Measurements from ENCODE around the gene KLK7.

The KLK7 gene

DNA sequence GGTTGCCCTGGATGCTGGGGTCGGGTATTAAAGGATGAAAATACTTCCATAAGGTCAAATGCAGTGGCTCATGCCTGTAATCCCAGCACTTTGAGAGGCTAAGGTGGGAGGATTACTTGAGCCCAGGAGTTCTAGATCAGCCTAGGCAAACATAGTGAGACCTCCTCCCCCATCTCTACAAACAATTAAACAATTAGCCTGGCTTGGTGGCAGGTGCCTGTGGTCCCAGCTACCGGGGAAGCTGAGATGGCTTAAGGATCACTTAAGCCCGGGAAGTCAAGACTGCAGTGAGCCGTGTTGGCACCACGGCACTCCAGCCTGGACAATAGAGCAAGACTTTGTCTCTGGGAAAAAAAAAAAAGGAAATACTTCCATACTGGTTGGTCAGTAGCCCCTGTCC is 41.2 kb upstream of the KLK7 start:
- no peak for TF ChIP-seq CTCF (IDR thresholded peaks at IDR 0.05; ENCODE audit: poor library complexity, severe bottlenecking)
- Histone ChIP-seq H3K36me3 (ENCODE audit: low read depth) (no peaks in the 10 kb centered on the region), H3K9me3 (ENCODE audit: severe bottlenecking) (no peaks in the 10 kb centered on the region), H3K27me3 (ENCODE audit: insufficient read depth, poor library complexity, severe bottlenecking) (peaks cover 6% of the 10 kb centered on the region), H3K4me1 (ENCODE audit: insufficient read depth, poor library complexity, severe bottlenecking) (no peaks in the 10 kb centered on the region), H3K4me3 (ENCODE audit: severe bottlenecking) (no peak overlapping the region), H3K27ac (ENCODE audit: poor library complexity, severe bottlenecking) (no peak overlapping the region)
- ATAC-seq (ENCODE audit: low read depth) (no peak), DNase-seq (ENCODE audit: low spot score) (no peak)

DNA sequence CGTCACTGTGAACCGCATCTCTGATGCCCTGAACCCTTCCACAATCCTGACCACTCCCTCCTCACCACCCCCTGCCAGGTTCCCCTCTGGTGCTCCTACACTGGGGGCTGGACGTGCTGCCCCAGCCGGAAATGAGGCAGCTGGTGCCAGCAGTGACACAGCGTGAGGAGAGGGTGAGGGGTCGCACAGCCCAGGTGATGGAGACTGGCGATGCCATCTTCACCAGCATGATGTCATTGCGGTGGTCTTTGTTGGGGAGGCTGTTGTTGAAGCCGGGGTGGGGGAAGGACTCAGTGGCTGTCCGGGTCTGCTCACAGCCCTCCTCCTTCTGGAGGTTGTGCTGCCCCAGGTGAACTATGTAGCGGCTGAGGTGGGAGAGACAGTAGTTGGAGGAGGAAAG is 40.2 kb upstream of the KLK7 start:
- H3K4me1 ChIP-seq (ENCODE audit: insufficient read depth, poor library complexity, severe bottlenecking), result no peaks in the 10 kb centered on the region
- H3K27me3 ChIP-seq (ENCODE audit: insufficient read depth, poor library complexity, severe bottlenecking), result peaks cover 14% of the 10 kb centered on the region
- TF ChIP-seq CTCF (IDR thresholded peaks at IDR 0.05; ENCODE audit: poor library complexity, severe bottlenecking), result no peak
- ATAC-seq (ENCODE audit: low read depth), result no peak
- DNase-seq (ENCODE audit: low spot score), result no peak
- H3K9me3 ChIP-seq (ENCODE audit: severe bottlenecking), result no peaks in the 10 kb centered on the region
- no peak overlapping the region for H3K27ac ChIP-seq (ENCODE audit: poor library complexity, severe bottlenecking)
- no peak overlapping the region for H3K4me3 ChIP-seq (ENCODE audit: severe bottlenecking)
- no peaks in the 10 kb centered on the region for H3K36me3 ChIP-seq (ENCODE audit: low read depth)

DNA sequence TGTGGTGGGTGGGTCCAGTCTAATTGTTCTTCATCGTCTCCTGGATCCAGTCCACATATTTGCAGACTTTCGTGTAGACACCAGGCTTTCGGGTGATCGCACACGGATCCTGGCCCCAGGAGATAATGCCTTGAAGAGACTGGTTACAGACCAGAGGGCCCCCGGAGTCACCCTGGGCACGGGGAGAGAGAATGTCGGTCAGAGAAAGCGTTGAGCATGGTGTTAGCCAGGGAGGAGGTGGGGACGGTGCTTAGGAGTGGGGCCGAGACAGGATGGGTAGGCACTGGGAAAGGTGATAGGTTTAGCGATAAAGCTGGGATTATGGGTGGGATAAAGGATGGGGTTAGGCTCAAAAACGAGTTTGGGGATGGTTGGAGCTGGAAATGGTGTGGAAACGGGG is 38.8 kb upstream of the KLK7 start:
- no peak for ATAC-seq (ENCODE audit: low read depth)
- H3K9me3 ChIP-seq (ENCODE audit: severe bottlenecking), result no peaks in the 10 kb centered on the region
- no peak overlapping the region for H3K27ac ChIP-seq (ENCODE audit: poor library complexity, severe bottlenecking)
- no peak overlapping the region for H3K4me3 ChIP-seq (ENCODE audit: severe bottlenecking)
- no peaks in the 10 kb centered on the region for H3K4me1 ChIP-seq (ENCODE audit: insufficient read depth, poor library complexity, severe bottlenecking)
- H3K36me3 ChIP-seq (ENCODE audit: low read depth), result no peaks in the 10 kb centered on the region
- no peak for TF ChIP-seq CTCF (IDR thresholded peaks at IDR 0.05; ENCODE audit: poor library complexity, severe bottlenecking)
- no peak for DNase-seq (ENCODE audit: low spot score)
- peaks cover 26% of the 10 kb centered on the region for H3K27me3 ChIP-seq (ENCODE audit: insufficient read depth, poor library complexity, severe bottlenecking)

GRCh38 chr19:51020988-51021651 is 37.4 kb upstream of the KLK7 start:
- H3K9me3 ChIP-seq (ENCODE audit: severe bottlenecking), result no peaks in the 10 kb centered on the region
- H3K36me3 ChIP-seq (ENCODE audit: low read depth), result no peaks in the 10 kb centered on the region
- H3K27me3 ChIP-seq (ENCODE audit: insufficient read depth, poor library complexity, severe bottlenecking), result peaks cover 34% of the 10 kb centered on the region
- DNase-seq (ENCODE audit: low spot score) (no peak), ATAC-seq (ENCODE audit: low read depth) (peak; percentile 48)
- TF ChIP-seq CTCF (IDR thresholded peaks at IDR 0.05; ENCODE audit: poor library complexity, severe bottlenecking), result peak; percentile 79
- H3K4me1 ChIP-seq (ENCODE audit: insufficient read depth, poor library complexity, severe bottlenecking), result no peaks in the 10 kb centered on the region
- no peak overlapping the region for H3K4me3 ChIP-seq (ENCODE audit: severe bottlenecking)
- H3K27ac ChIP-seq (ENCODE audit: poor library complexity, severe bottlenecking), result no peak overlapping the region

GRCh38 chr19:51019544-51019925 is 35.8 kb upstream of the KLK7 start, which contains the start of gene KLK10:
Gene KLK10 (minus strand): TSS chr19:51019709. CDS start chr19:51019130, 579 bp downstream.
- Histone ChIP-seq H3K36me3 (ENCODE audit: low read depth) (no peaks in the 10 kb centered on the region), H3K27me3 (ENCODE audit: insufficient read depth, poor library complexity, severe bottlenecking) (peaks cover 31% of the 10 kb centered on the region), H3K27ac (ENCODE audit: poor library complexity, severe bottlenecking) (no peak within 1 kb of the TSS), H3K4me3 (ENCODE audit: severe bottlenecking) (peak within 1 kb of the TSS; percentile 11), H3K9me3 (ENCODE audit: severe bottlenecking) (no peaks in the 10 kb centered on the region), H3K4me1 (ENCODE audit: insufficient read depth, poor library complexity, severe bottlenecking) (no peaks in the 10 kb centered on the region)
- ATAC-seq (ENCODE audit: low read depth) (no peak), DNase-seq (ENCODE audit: low spot score) (no peak)
- TF ChIP-seq CTCF (IDR thresholded peaks at IDR 0.05; ENCODE audit: poor library complexity, severe bottlenecking), result no peak
